H9 (cell line): Measurements from ENCODE around the gene TMEM63B. TPM values are rescaled to one million over a fixed set of nuclear protein-coding genes. Genes with fewer than 3 reads are reported as not detected.

Source experiments
- DNase-seq: peaks from one replicate; pipeline ENCODE4 v3.0.0-alpha.2; 2017
- H2AFZ ChIP-seq: one replicate; pipeline ENCODE4 v1.6.1; 2013; ENCODE audit warnings: mild to moderate bottlenecking, low read length, control low read depth, moderate library complexity
- H2AK5ac ChIP-seq: 2 replicates; pipeline ENCODE4 v1.6.1; 2013; ENCODE audit warnings: low read length, control low read depth, mixed read lengths; ENCODE audit not compliant: insufficient read length
- H2BK120ac ChIP-seq: one replicate; pipeline ENCODE4 v1.6.1; 2013; ENCODE audit warnings: low read depth, mild to moderate bottlenecking, low read length, control low read depth, inconsistent platforms; ENCODE audit not compliant: poor library complexity, severe bottlenecking
- H2BK12ac ChIP-seq: 2 replicates; pipeline ENCODE4 v1.6.1; 2013; ENCODE audit warnings: low read length, control low read depth, mixed read lengths, low read depth; ENCODE audit not compliant: insufficient read length
- H2BK15ac ChIP-seq: 2 replicates; pipeline ENCODE4 v1.6.1; 2013; ENCODE audit warnings: low read depth, low read length, control low read depth
- H2BK20ac ChIP-seq: one replicate; pipeline ENCODE4 v1.6.1; 2013; ENCODE audit warnings: low read depth, mild to moderate bottlenecking, low read length, control low read depth, inconsistent platforms; ENCODE audit not compliant: poor library complexity, severe bottlenecking
- H2BK5ac ChIP-seq: 2 replicates; pipeline ENCODE4 v1.6.1; 2013; ENCODE audit warnings: low read length, control low read depth, mixed read lengths; ENCODE audit not compliant: insufficient read length
- H3K14ac ChIP-seq: 2 replicates; pipeline ENCODE4 v1.6.1; 2013; ENCODE audit warnings: low read length, control low read depth; ENCODE audit not compliant: insufficient read depth
- H3K18ac ChIP-seq: 2 replicates; pipeline ENCODE4 v1.6.1; 2013; ENCODE audit warnings: low read depth, mild to moderate bottlenecking, mixed read lengths, low read length, control low read depth; ENCODE audit not compliant: insufficient read length
- H3K23ac ChIP-seq: 2 replicates; pipeline ENCODE4 v1.6.1; 2013; ENCODE audit warnings: low read length, control low read depth, mixed read lengths, low read depth; ENCODE audit not compliant: insufficient read length
- H3K23me2 ChIP-seq: 2 replicates; pipeline ENCODE4 v1.6.1; 2013; ENCODE audit warnings: low read depth, mild to moderate bottlenecking, mixed read lengths, low read length, control low read depth; ENCODE audit not compliant: insufficient read length, poor library complexity, severe bottlenecking
- H3K27ac ChIP-seq: 2 replicates; pipeline ENCODE4 v1.5.1; 2013; ENCODE audit warnings: low read length, control low read depth, mixed read lengths, low read depth; ENCODE audit not compliant: insufficient read length
- H3K27me3 ChIP-seq: 2 replicates; pipeline ENCODE4 v1.6.1; 2013; ENCODE audit warnings: low read length, control low read depth, inconsistent platforms; ENCODE audit not compliant: insufficient read depth
- H3K4ac ChIP-seq: 2 replicates; pipeline ENCODE4 v1.6.1; 2013; ENCODE audit warnings: low read depth, mild to moderate bottlenecking, control low read depth, inconsistent platforms, low read length, moderate library complexity
- H3K4me1 ChIP-seq: 2 replicates; pipeline ENCODE4 v1.6.1; 2013; ENCODE audit warnings: low read length, control low read depth, inconsistent platforms; ENCODE audit not compliant: insufficient read depth
- H3K4me2 ChIP-seq: 2 replicates; pipeline ENCODE4 v1.6.1; 2013; ENCODE audit warnings: low read length, control low read depth, mixed read lengths; ENCODE audit not compliant: insufficient read length, insufficient read depth
- H3K56ac ChIP-seq: 2 replicates; pipeline ENCODE4 v1.6.1; 2013; ENCODE audit warnings: low read depth, mild to moderate bottlenecking, mixed read lengths, low read length, control low read depth; ENCODE audit not compliant: insufficient read length
- H3K79me1 ChIP-seq: 2 replicates; pipeline ENCODE4 v1.6.1; 2013; ENCODE audit warnings: low read depth, mild to moderate bottlenecking, moderate library complexity, low read length, control low read depth, inconsistent platforms; ENCODE audit not compliant: insufficient read depth, poor library complexity, severe bottlenecking
- H3K79me2 ChIP-seq: 2 replicates; pipeline ENCODE4 v1.6.1; 2013; ENCODE audit warnings: low read length, control low read depth, inconsistent platforms; ENCODE audit not compliant: insufficient read depth
- H3K9ac ChIP-seq: 2 replicates; pipeline ENCODE4 v1.6.1; 2013; ENCODE audit warnings: low read length, control low read depth, mixed read lengths; ENCODE audit not compliant: insufficient read length; ENCODE audit errors: extremely low read depth
- H3K9me3 ChIP-seq: one replicate; pipeline ENCODE4 v1.6.1; 2013; ENCODE audit warnings: low read depth, low read length, inconsistent platforms; ENCODE audit not compliant: control insufficient read depth
- H3T11ph ChIP-seq: one replicate; pipeline ENCODE4 v1.6.1; 2013; ENCODE audit warnings: mild to moderate bottlenecking, low read length, control low read depth, inconsistent platforms
- H4K20me1 ChIP-seq: one replicate; pipeline ENCODE4 v1.6.1; 2013; ENCODE audit not compliant: control insufficient read depth, insufficient read length, insufficient read depth
- H4K5ac ChIP-seq: 2 replicates; pipeline ENCODE4 v1.6.1; 2013; ENCODE audit warnings: low read depth, mild to moderate bottlenecking, mixed read lengths, low read length, control low read depth; ENCODE audit not compliant: insufficient read length
- H4K8ac ChIP-seq: replicated peaks from 2 replicates; pipeline ENCODE4 v1.6.1; 2013; ENCODE audit warnings: low read length, control low read depth, mixed read lengths, low read depth; ENCODE audit not compliant: insufficient read length
- H4K91ac ChIP-seq: 2 replicates; pipeline ENCODE4 v1.6.1; 2013; ENCODE audit warnings: low read depth, mild to moderate bottlenecking, moderate library complexity, mixed read lengths, low read length, control low read depth; ENCODE audit not compliant: insufficient read length
- H3K27ac Mint-ChIP-seq, 3 experiments: 2 replicates in 2 of 3; 3 replicates in 1 of 3; pipeline ENCODE4 v1.8.0; 2020 to 2021; ENCODE audit warnings: mixed read lengths in 3 of 3, mild to moderate bottlenecking in 1 of 3, moderate library complexity in 1 of 3
- H3K27me3 Mint-ChIP-seq: 2 replicates; pipeline ENCODE4 v1.8.0; 2021; ENCODE audit warnings: low read depth, mild to moderate bottlenecking, moderate library complexity, mixed read lengths
- H3K36me3 Mint-ChIP-seq, 3 experiments: 2 replicates in 2 of 3; 3 replicates in 1 of 3; pipeline ENCODE4 v1.8.0; 2020 to 2021; ENCODE audit warnings: low read depth in 3 of 3, mixed read lengths in 3 of 3; ENCODE audit not compliant: insufficient read depth in 1 of 3
- H3K4me1 Mint-ChIP-seq, 2 experiments: 2 replicates each; pipeline ENCODE4 v1.8.0; 2020; ENCODE audit warnings: mixed read lengths in 2 of 2
- H3K4me3 Mint-ChIP-seq, 2 experiments: 2 replicates in 1 of 2; 3 replicates in 1 of 2; pipeline ENCODE4 v1.8.0; 2020 to 2021; ENCODE audit warnings: mild to moderate bottlenecking in 2 of 2, mixed read lengths in 2 of 2, moderate library complexity in 1 of 2
- H3K9me3 Mint-ChIP-seq, 2 experiments: 2 replicates in 1 of 2; 3 replicates in 1 of 2; pipeline ENCODE4 v1.8.0; 2020; ENCODE audit warnings: mild to moderate bottlenecking in 2 of 2, mixed read lengths in 2 of 2, moderate library complexity in 1 of 2
- CTCF ChIP-seq: fragments of 200-600 bp; sonication (generic); conservative IDR thresholded peaks from 3 replicates; pipeline ENCODE4 v1.8.0; 2021; ENCODE audit warnings: antibody characterized with exemption, mild to moderate bottlenecking
- WGBS: extraction: QIAGEN DNeasy Blood & Tissue Kit; methylation state at CpG from one replicate; pipeline ENCODE4 v1.1.7; 2013; ENCODE audit warnings: missing lambda C conversion rate, low lambda C conversion rate, mixed read lengths; ENCODE audit not compliant: insufficient read length; ENCODE audit errors: extremely low coverage; 5-methylcytosine and 5-hydroxymethylcytosine counted together
- total RNA-seq: library from RNA; stranded (reverse); gene quantifications from 2 replicates; pipeline ENCODE4 v1.2.1, GENCODE V29; 2021

Gene TMEM63B
- total RNA-seq, 1 experiment from 2014 or later = 56.3 TPM

GRCh38 chr6:44202332-44202971 is 75.1 kb downstream of the TMEM63B start:
- H3T11ph ChIP-seq = peak overlapping the region; percentile 61
- peak overlapping the region; percentile 43; a peak in 2 of 5 replicates for H3K4me3 Mint-ChIP-seq
- H4K8ac ChIP-seq = peak overlapping the region; percentile 30
- H3K4me1 Mint-ChIP-seq = peaks cover 58 to 60% of the 10 kb centered on the region in 2 experiments
- H3K9ac ChIP-seq = no peak overlapping the region
- no peak overlapping the region for H3K56ac ChIP-seq
- H3K4me2 ChIP-seq = peak overlapping the region; percentile 5
- peak overlapping the region; percentile 80 for H2AFZ ChIP-seq
- no peaks in the 10 kb centered on the region for H3K79me1 ChIP-seq
- no peaks in the 10 kb centered on the region for H3K27me3 ChIP-seq
- peak overlapping the region; percentile 91 for H2BK12ac ChIP-seq
- no peaks in the 10 kb centered on the region for H3K9me3 Mint-ChIP-seq
- H3K23me2 ChIP-seq = no peaks in the 10 kb centered on the region
- H2BK5ac ChIP-seq = peak overlapping the region; percentile 75
- H3K18ac ChIP-seq = peak overlapping the region; percentile 97
- H3K79me2 ChIP-seq = no peaks in the 10 kb centered on the region
- no peak overlapping the region for H2BK20ac ChIP-seq
- no peak overlapping the region for H2BK15ac ChIP-seq
- no CpG with 5 or more reads among the region's 4 CpGs for WGBS
- peak overlapping the region; percentile 15; the same call in 1 of the 2 replicates for H3K4ac ChIP-seq
- H3K36me3 Mint-ChIP-seq = no peaks in the 10 kb centered on the region; a peak in 1 of 7 replicates
- H3K9me3 ChIP-seq = no peaks in the 10 kb centered on the region
- peak overlapping the region; percentile 94 for H3K14ac ChIP-seq
- H2AK5ac ChIP-seq = peak overlapping the region; percentile 57
- peaks cover 3% of the 10 kb centered on the region for H4K20me1 ChIP-seq
- H3K23ac ChIP-seq = no peak overlapping the region
- H4K5ac ChIP-seq = peak overlapping the region; percentile 74
- H3K27ac Mint-ChIP-seq = peak overlapping the region; percentile 97 to 100 (median 99)
- TF ChIP-seq CTCF = no peak
- peak overlapping the region; percentile 67 for H4K91ac ChIP-seq
- H2BK120ac ChIP-seq = no peak overlapping the region
- H3K27me3 Mint-ChIP-seq = no peaks in the 10 kb centered on the region
- peak; percentile 85 for DNase-seq
- peak overlapping the region; percentile 74 for H3K27ac ChIP-seq
- H3K4me1 ChIP-seq = peaks cover 22% of the 10 kb centered on the region
